D721Med (cell line): ENCODE data around the gene ZNF512.
"Not testable (repeated sequence)": the region's sequence is repeated elsewhere in the genome, so short reads cannot be mapped to it uniquely, and the experiment has no call there.

Experiments used
- DNase-seq: peaks from one replicate; pipeline ENCODE4 v3.0.0; 2011; ENCODE audit warnings: low spot score; ENCODE audit not compliant: insufficient read length
- FAIRE-seq: peaks from 2 replicates; lab custom pipeline; 2011; peaks lifted over from hg19 to GRCh38; lab: Jason Lieb, UNC
- CTCF ChIP-seq: IDR thresholded peaks from 2 replicates; pipeline ENCODE4 v1.5.1; 2012; ENCODE audit warnings: mild to moderate bottlenecking, control low read depth; ENCODE audit not compliant: insufficient read depth; ENCODE audit errors: missing control alignments

Gene ZNF512

GRCh38 chr2:27606611-27607010 lies 23.8 kb downstream of the ZNF512 start:
- no peak for DNase-seq
- no peak for FAIRE-seq
- TF ChIP-seq CTCF, result no peak

GRCh38 chr2:27613985-27614384 lies 31.1 kb downstream of the ZNF512 start:
- DNase-seq (no peak), FAIRE-seq (no peak)
- TF ChIP-seq CTCF, result no peak

GRCh38 chr2:27615316-27615715 lies 32.5 kb downstream of the ZNF512 start:
- no peak for TF ChIP-seq CTCF
- no peak for DNase-seq
- FAIRE-seq, result no peak

GRCh38 chr2:27621524-27621923 lies 38.7 kb downstream of the ZNF512 start:
- DNase-seq, result no peak
- FAIRE-seq, result no peak
- TF ChIP-seq CTCF, result peak; percentile 17

GRCh38 chr2:27622921-27623384 lies 40.1 kb downstream of the ZNF512 start:
- FAIRE-seq (no peak), DNase-seq (no peak)
- TF ChIP-seq CTCF, result no peak

- FAIRE-seq (no peak), DNase-seq (no peak)
- no peak for TF ChIP-seq CTCF
These were observed 42.1 kb downstream of the ZNF512 start for GRCh38 chr2:27624943-27625342.

GRCh38 chr2:27626323-27626722 lies 43.5 kb downstream of the ZNF512 start:
- not testable (repeated sequence) for DNase-seq, FAIRE-seq

GRCh38 chr2:27626921-27627320 lies 44.1 kb downstream of the ZNF512 start:
- FAIRE-seq, result peak; percentile 29
- DNase-seq, result not testable (repeated sequence)
